SJSA1 (cell line): ENCODE results near the gene LAMC2. TPM values are rescaled to one million over a fixed set of nuclear protein-coding genes. Genes with fewer than 3 reads are reported as not detected.

Experiments
- DNase-seq, 2 experiments: peaks; one replicate each; pipeline ENCODE4 v3.0.0-alpha.2; 2015 to 2020; ENCODE audit warnings: low spot score in 2 of 2, low read depth in 1 of 2
- H3K27ac ChIP-seq: fragments of 250-450 bp; sonication (Bioruptor Pico); 2 replicates; pipeline ENCODE4 v1.5.1; 2020; ENCODE audit warnings: mild to moderate bottlenecking, moderate library complexity
- H3K27me3 ChIP-seq: fragments of 250-450 bp; sonication (Bioruptor Pico); replicated peaks from 2 replicates; pipeline ENCODE4 v1.5.1; 2020; ENCODE audit warnings: mild to moderate bottlenecking, moderate library complexity
- H3K36me3 ChIP-seq: fragments of 250-450 bp; sonication (Bioruptor Pico); 2 replicates; pipeline ENCODE4 v1.5.1; 2020; ENCODE audit warnings: mild to moderate bottlenecking
- H3K4me1 ChIP-seq: fragments of 250-450 bp; sonication (Bioruptor Pico); replicated peaks from 2 replicates; pipeline ENCODE4 v1.6.1; 2021; ENCODE audit warnings: mild to moderate bottlenecking
- H3K4me3 ChIP-seq: fragments of 250-450 bp; sonication (Bioruptor Pico); 2 replicates; pipeline ENCODE4 v1.5.1; 2020; ENCODE audit warnings: mild to moderate bottlenecking
- H3K9me3 ChIP-seq: fragments of 250-450 bp; sonication (Bioruptor Pico); replicated peaks from 2 replicates; pipeline ENCODE4 v1.5.1; 2020; ENCODE audit warnings: mild to moderate bottlenecking
- total RNA-seq: library from RNA; depleted of rRNA; stranded (reverse); fragments of >200 nt; shearing (Covaris generic); gene quantifications from 2 replicates; pipeline ENCODE4 v1.2.3, GENCODE V29; 2014; rRNA removed

Gene LAMC2
- total RNA-seq, 1 experiment from 2014 or later: 0.18 TPM

DNA sequence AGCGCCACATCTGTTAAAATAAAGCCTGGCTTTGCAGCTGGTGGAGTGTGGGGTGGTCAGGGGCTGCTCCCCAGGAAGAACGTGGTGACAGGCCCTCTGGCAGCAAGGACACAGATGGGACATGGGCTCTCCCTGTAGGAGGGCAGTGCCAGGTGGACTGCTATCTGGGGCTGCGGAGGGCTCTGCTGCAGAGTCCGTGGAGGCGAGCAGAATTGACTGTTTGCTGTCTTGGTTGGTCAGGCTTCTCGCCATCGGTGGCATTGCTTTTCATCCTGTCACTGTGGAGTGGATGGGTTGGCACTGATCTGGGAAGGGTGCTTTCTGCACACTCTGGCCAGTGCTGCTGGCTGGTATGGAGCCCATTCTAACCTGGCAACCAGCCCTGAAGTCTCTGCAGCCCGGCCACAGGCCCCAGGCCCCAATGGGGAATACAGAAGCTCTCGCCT, 103.0 kb downstream of the LAMC2 start:
- DNase-seq: no peak
- Histone ChIP-seq H3K27me3 (no peaks in the 10 kb centered on the region), H3K36me3 (no peaks in the 10 kb centered on the region), H3K9me3 (no peaks in the 10 kb centered on the region), H3K4me3 (no peak overlapping the region), H3K27ac (no peak overlapping the region), H3K4me1 (peaks cover 9% of the 10 kb centered on the region)

DNA sequence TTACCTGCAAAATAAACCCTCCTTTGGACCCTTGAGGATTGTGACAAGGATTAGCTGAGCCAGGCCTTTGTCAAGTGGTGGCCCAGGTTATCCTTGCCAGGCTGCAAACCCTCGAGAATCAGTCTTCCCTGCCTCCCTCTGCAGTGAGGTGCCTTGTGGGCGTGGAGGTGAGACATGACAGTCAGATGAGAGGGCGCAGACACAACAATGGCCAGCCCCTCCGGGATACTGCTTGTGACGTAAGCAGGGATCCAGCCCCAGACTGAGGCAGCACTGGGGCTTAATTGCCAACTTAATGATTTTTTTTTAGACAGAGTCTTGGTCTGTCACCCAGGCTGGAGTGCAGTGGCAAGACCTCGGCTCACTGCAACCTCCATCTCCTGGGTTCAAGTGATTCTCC, 104.6 kb downstream of the LAMC2 start:
- DNase-seq: no peak
- Histone ChIP-seq H3K4me1 (peaks cover 9% of the 10 kb centered on the region), H3K4me3 (no peak overlapping the region), H3K27me3 (no peaks in the 10 kb centered on the region), H3K36me3 (no peaks in the 10 kb centered on the region), H3K27ac (no peak overlapping the region), H3K9me3 (no peaks in the 10 kb centered on the region)

DNA sequence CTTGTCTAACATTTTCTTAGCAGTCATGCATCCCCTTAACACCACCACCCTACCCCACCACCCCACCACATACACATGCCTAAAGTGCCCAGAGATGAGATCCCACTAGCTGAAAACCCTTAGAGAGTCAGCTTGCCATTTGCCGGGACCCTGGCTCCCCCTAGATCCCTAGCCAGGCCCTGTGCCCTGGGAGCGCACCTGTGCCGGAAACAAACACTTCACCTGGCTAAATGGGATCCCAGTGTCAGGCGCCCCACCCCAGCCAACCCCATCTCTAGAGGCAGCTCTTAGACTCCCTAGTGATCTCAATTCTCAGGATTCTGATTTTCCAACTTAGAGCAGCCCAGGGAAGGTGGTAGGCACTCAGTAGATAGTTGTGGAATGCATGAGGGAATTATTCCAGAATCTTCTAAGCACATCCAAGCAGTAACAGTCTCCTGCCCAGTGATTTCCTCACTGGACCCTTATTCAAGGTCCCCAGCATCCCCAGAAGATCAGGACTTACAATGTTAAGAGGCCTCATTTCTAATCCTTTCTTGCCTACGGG, 105.2 kb downstream of the LAMC2 start:
- Histone ChIP-seq H3K36me3 (no peaks in the 10 kb centered on the region), H3K4me1 (peaks cover 9% of the 10 kb centered on the region), H3K27ac (no peak overlapping the region), H3K27me3 (no peaks in the 10 kb centered on the region), H3K9me3 (no peaks in the 10 kb centered on the region), H3K4me3 (no peak overlapping the region)
- no peak for DNase-seq

DNA sequence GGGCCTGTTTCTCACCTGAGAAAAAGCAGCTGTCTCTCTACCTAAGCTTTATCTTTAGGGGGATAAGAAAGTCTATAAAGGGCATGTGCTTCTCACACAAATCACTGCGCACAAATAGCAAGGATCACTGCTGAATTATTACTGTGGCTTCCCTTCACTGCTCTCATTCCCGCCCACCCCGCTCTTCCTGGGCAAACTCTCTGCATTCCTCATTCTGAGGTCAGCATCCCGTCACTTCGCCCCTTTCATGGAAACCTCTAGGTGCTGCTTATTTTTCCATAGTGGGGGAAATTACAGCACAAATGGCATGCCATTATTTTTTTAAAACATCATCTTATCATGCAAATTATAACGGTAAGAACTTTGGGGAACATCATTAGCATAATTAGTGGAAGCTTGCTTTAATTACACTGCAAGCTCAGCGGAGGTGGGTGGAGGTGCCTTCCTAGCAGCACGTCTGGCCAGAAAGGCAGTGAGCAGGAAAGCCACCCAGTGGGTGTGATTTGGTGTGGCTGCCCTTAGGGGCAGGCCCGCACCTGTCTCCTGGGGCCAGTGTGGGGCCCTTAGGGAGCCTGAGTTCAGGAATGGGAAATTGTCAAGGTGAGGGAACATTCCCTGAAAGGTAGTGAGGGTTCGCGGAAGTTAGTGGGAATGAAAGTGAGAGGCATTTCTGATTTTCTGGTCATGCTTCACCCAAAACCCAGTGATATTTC, 105.9 kb downstream of the LAMC2 start:
- no peak overlapping the region for H3K4me3 ChIP-seq
- H3K4me1 ChIP-seq: peaks cover 9% of the 10 kb centered on the region
- no peaks in the 10 kb centered on the region for H3K36me3 ChIP-seq
- H3K9me3 ChIP-seq: no peaks in the 10 kb centered on the region
- H3K27ac ChIP-seq: no peak overlapping the region
- DNase-seq: no peak
- no peaks in the 10 kb centered on the region for H3K27me3 ChIP-seq

DNA sequence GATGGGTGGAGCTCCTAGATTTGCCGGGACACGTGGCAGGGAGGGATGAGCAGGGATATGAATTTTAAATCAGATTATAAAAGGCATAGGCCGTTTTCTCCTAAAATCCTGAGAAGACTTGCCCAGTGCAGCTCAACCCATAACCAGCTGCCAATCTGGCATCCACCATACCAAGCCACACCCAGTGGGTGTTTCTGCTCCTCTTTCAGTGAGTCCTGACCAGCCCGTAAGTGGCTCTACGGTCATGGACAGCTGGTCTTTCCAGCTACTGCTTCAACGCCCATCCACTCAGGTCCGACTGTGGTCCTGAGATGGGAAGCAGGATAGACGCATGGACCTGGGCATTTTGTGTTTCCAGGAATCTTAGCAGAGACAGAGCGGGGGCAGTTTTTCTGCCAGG, 107.2 kb downstream of the LAMC2 start:
- peaks cover 9% of the 10 kb centered on the region for H3K4me1 ChIP-seq
- no peak overlapping the region for H3K27ac ChIP-seq
- no peaks in the 10 kb centered on the region for H3K36me3 ChIP-seq
- no peak overlapping the region for H3K4me3 ChIP-seq
- H3K27me3 ChIP-seq: no peaks in the 10 kb centered on the region
- DNase-seq: no peak
- H3K9me3 ChIP-seq: no peaks in the 10 kb centered on the region

DNA sequence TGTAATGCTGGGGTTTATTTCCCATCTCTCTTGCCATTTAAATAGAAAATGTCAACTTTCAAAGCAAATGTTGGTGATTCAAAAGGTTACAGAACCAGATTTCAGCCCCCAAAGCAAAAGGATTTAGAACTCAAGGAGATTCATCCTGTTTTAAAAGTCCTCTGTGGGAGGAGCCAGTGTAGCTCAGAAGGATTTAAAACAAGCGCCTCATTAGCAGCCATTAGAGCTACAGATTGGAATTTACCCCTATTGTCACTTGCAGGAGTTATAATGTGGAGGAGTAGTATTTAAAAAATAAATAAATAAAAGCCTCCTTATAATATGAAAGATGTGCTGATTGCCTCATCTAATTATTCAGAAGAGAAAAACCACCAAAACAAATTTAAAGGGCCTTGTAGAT, 107.8 kb downstream of the LAMC2 start:
- no peak for DNase-seq
- Histone ChIP-seq H3K36me3 (no peaks in the 10 kb centered on the region), H3K27ac (no peak overlapping the region), H3K9me3 (no peaks in the 10 kb centered on the region), H3K4me3 (no peak overlapping the region), H3K4me1 (peaks cover 9% of the 10 kb centered on the region), H3K27me3 (no peaks in the 10 kb centered on the region)

Other genes with a start within 250 kb of the LAMC2 start
- not detected in 2 replicates for gene SHCBP1L, start 233.1 kb upstream of the LAMC2 start, total RNA-seq
- gene LAMC1, start 162.8 kb upstream of the LAMC2 start, total RNA-seq: 171 and 220 TPM in 2 replicates
- 0.50 and 0.60 TPM in 2 replicates for gene NMNAT2, start 232.1 kb downstream of the LAMC2 start, total RNA-seq